ENCODE data around the gene SLC8B1. TPM values are rescaled to one million over a fixed set of nuclear protein-coding genes. Genes with fewer than 3 reads are reported as not detected.

Gene SLC8B1
- total and polyA plus RNA-seq, 9 of the 15 experiments (the other 6 are each of a cell fraction or from before 2014, with no cell fraction given), result 0.86 to 34.1 (median 18.5) TPM

DNA sequence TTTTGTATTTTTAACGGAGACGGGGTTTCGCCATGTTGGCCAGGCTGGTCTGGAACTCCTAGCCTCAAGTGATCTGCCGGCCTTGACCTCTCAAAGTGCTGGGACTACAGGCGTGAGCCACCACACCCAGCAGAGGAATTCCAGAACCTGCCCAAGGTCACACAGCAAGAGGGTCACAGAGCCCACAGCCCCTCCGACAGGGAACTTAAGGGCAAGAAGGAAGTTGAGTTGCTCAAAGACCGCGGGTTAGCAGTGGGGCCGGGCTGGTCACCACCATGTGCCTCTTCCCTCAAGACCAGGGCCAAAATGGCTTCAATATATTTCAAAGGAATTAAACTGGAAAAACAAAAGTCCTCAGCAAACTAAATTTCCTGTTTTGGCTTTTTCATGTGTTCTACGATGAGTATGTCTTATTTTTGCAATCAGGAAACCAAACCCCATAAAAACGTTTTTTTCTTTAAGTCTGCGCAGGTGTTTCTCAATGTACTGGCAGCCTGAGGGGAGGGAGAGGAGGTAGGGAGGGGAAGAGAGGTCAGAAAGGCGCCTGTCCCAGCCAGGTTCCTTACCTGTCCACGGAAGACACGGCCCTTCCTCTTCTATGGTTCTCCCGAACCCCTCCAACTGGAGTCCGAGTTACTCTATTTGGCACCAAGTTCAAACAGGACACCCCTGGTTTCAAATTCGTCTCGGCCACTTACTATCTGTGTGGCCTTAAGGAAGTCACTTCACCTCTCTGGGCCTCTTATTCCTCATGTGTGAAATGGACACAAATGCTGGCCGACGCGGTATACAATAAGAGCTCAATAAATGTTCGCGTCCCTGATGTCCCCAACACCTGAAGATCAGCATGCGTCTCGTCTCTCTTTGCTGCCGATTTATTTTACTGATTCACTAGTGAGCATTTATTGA is 778 bp downstream of the SLC8B1 start:
- peak in 1 of 4 experiments; percentile 47 for DNase-seq (ENCODE audit: extremely low read depth in 1 of 4, low spot score in 3 of 4)
- peak overlapping the region; percentile 95 for H3K4me2 ChIP-seq (ENCODE audit: insufficient read depth, low read length)
- ChIA-PET POLR2A (interaction anchor here (1.0 to 2.4 kb wide), 5 partner anchors 10 to 59 kb away, joined by 3 to 9 read pairs (median 5); partner anchors contain the start of gene PLBD2), CTCF (ENCODE audit: low intra/inter-chr PET ratio) (interaction anchor here (0.7 kb wide), 1 partner anchor 341 kb away, joined by 3 read pairs; no protein-coding TSS in a partner anchor)
- BruUV-seq (replicated peaks), result TSS peak; percentile 74
- no peaks in the 10 kb centered on the region for H4K20me1 ChIP-seq (replicated peaks; ENCODE audit: control insufficient read depth, insufficient read depth, low read length)
- in situ Hi-C loops (cut with MboI) (no loop called here), intact Hi-C loops (cut with micrococcal nuclease) (no loop called here)
- peak overlapping the region; percentile 98 for H2AFZ ChIP-seq (ENCODE audit: low read depth, low read length)
- H3K9me3 ChIP-seq (replicated peaks; ENCODE audit: control insufficient read depth, insufficient read depth, low read depth, low read length), result no peaks in the 10 kb centered on the region
- ATAC-seq, result peak; percentile 36
- H3K27me3 ChIP-seq (ENCODE audit: control insufficient read depth in 2 of 2, insufficient read depth in 2 of 2, low read length in 2 of 2), result no peaks in the 10 kb centered on the region
- peak overlapping the region; percentile 77 to 93 for H3K9ac ChIP-seq (ENCODE audit: insufficient read depth in 1 of 2, low read depth in 2 of 2, low read length in 2 of 2)
- FAIRE-seq, result peak; percentile 59
- 6% methylated on average over 26 of the region's 27 CpGs for WGBS (ENCODE audit: insufficient coverage, low coverage, missing lambda C conversion rate)
- peaks cover 38% of the 10 kb centered on the region; the same call in 2 of the 3 replicates for H3K36me3 ChIP-seq (ENCODE audit: control insufficient read depth, insufficient read depth, low read length)
- H3K4me3 ChIP-seq, result peak overlapping the region; percentile 60
- peak overlapping the region; percentile 80 for H3K27ac ChIP-seq (ENCODE audit: extremely low read depth, low read depth, low read length)
- peaks cover 22 to 24% of the 10 kb centered on the region in 2 experiments for H3K4me1 ChIP-seq (replicated peaks in 1 of 2; ENCODE audit: control insufficient read depth in 2 of 2, insufficient read depth in 2 of 2, low read length in 2 of 2)
- peaks cover 18% of the 10 kb centered on the region for H3K79me2 ChIP-seq (ENCODE audit: control insufficient read depth, insufficient read depth, low read length)
- no peaks in the 10 kb centered on the region for H3K9me1 ChIP-seq (ENCODE audit: control insufficient read depth, insufficient read depth, low read length)
- TF ChIP-seq, protein P1, sequence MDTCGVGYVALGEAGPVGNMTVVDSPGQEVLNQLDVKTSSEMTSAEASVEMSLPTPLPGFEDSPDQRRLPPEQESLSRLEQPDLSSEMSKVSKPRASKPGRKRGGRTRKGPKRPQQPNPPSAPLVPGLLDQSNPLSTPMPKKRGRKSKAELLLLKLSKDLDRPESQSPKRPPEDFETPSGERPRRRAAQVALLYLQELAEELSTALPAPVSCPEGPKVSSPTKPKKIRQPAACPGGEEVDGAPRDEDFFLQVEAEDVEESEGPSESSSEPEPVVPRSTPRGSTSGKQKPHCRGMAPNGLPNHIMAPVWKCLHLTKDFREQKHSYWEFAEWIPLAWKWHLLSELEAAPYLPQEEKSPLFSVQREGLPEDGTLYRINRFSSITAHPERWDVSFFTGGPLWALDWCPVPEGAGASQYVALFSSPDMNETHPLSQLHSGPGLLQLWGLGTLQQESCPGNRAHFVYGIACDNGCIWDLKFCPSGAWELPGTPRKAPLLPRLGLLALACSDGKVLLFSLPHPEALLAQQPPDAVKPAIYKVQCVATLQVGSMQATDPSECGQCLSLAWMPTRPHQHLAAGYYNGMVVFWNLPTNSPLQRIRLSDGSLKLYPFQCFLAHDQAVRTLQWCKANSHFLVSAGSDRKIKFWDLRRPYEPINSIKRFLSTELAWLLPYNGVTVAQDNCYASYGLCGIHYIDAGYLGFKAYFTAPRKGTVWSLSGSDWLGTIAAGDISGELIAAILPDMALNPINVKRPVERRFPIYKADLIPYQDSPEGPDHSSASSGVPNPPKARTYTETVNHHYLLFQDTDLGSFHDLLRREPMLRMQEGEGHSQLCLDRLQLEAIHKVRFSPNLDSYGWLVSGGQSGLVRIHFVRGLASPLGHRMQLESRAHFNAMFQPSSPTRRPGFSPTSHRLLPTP (IDR thresholded peaks at IDR 0.05; ENCODE audit: borderline replicate concordance, extremely low read depth, insufficient read length), result no peak
- TF ChIP-seq ZKSCAN1 (IDR thresholded peaks at IDR 0.05; ENCODE audit: low read depth, low read length), result no peak
- TF ChIP-seq HEY1 (CRISPR knock-in tag; IDR thresholded peaks at IDR 0.05; ENCODE audit: borderline replicate concordance), result no peak
- TF ChIP-seq MGA (IDR thresholded peaks at IDR 0.05), result peak; percentile 81
- peak; percentile 59; the same call in 1 of the 2 replicates for TF ChIP-seq HDAC2 (IDR thresholded peaks at IDR 0.05)
- TF ChIP-seq KLF16 (IDR thresholded peaks at IDR 0.05), result no peak

Measured in K562 (cell line).